ENCODE measurements around the gene HACD3. TPM values are rescaled to one million over a fixed set of nuclear protein-coding genes. Genes with fewer than 3 reads are reported as not detected.

The HACD3 gene
- total RNA-seq, 2 experiments from 2014 or later = 47.3 to 47.9 TPM

GRCh38 chr15:65626856-65627255, 96.6 kb downstream of the HACD3 start:
- POLR2A ChIA-PET = no interaction called here

More at GRCh38 chr15:65626856-65627255, 96.6 kb downstream of the HACD3 start:
- CTCF ChIA-PET = no interaction called here

Other genes starting within 250 kb of the HACD3 start
- gene PARP16, start 243.6 kb upstream of the HACD3 start, total RNA-seq = 10 to 100 TPM; 11.3 to 12.5 TPM
- gene RNU5A-1, start 234.4 kb upstream of the HACD3 start, total RNA-seq = not detected
- not detected for gene RNU5B-1, start 225.8 kb upstream of the HACD3 start, total RNA-seq
- gene IGDCC3, start 152.5 kb upstream of the HACD3 start, total RNA-seq = not detected
- under 1 TPM; 0.27 to 0.29 TPM for gene IGDCC4, start 107.5 kb upstream of the HACD3 start, total RNA-seq
- 10 to 100 TPM; 29.5 to 29.8 TPM for gene DPP8, start 12.8 kb upstream of the HACD3 start, total RNA-seq
- 10 to 100 TPM; 59.2 to 62.3 TPM for gene INTS14, start 80.7 kb downstream of the HACD3 start, total RNA-seq
- 1 to 10 TPM; 6.4 to 7.8 TPM for gene SLC24A1, start 91.5 kb downstream of the HACD3 start, total RNA-seq

Data from activated CD8-positive, alpha-beta memory T cell treated with anti-CD3 and anti-CD28 coated beads for 36 hours (primary cell).